Stimulated activated CD8-positive, alpha-beta memory T cell treated with anti-CD3 and anti-CD28 coated beads, Interleukin-15, amount 100 ng/mL, for 48 hours (primary cell): ENCODE data around the gene DLST.

Source experiments
- DNase-seq, 2 donors: peaks; one replicate each; pipeline ENCODE4 v3.0.0-alpha.2; 2020; ENCODE audit warnings: low read depth in 2 of 2

DLST gene

DNA sequence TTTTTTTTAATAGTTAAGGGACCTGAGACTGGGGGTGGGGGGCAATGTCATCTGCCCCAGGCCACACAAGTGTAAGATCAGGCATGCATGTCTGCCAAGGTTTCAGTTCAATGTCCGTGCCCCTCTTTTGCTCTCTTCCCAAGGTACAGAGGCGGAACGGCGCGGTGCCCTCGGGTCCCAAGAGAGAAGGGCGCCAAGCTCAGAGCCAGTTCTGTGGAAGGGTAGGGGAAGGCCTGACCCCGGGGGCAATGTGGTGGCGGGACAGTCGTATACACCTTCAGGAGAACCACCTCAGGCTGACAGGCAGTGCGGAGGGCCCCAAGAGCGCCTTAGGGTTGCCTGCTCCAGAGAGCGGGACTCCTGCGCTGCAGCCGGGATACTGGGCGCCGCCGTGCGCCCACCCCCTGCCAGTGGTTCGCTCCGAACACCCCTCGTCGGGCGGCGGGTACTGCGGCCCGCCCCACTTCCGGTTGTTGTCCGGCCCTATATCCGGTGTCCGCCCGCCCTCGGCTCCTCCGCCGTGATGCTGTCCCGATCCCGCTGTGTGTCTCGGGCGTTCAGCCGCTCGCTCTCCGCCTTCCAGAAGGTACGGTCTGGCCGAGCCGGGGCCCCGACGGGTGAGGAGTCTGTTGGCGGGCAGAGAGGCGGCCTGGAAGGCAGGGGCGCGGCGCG is at the start of gene DLST:
Gene DLST, plus strand, starts transcription at position 486 of the 672 bp plus-strand sequence. Its CDS starts 38 bp downstream, at position 524.
- peak; percentile 78 to 81 for DNase-seq

GRCh38 chr14:74832849-74833248 is 48.9 kb upstream of the DLST start:
- DNase-seq = no peak

- no peak for DNase-seq
These were observed 46.9 kb upstream of the DLST start for GRCh38 chr14:74834692-74835392.

DNA sequence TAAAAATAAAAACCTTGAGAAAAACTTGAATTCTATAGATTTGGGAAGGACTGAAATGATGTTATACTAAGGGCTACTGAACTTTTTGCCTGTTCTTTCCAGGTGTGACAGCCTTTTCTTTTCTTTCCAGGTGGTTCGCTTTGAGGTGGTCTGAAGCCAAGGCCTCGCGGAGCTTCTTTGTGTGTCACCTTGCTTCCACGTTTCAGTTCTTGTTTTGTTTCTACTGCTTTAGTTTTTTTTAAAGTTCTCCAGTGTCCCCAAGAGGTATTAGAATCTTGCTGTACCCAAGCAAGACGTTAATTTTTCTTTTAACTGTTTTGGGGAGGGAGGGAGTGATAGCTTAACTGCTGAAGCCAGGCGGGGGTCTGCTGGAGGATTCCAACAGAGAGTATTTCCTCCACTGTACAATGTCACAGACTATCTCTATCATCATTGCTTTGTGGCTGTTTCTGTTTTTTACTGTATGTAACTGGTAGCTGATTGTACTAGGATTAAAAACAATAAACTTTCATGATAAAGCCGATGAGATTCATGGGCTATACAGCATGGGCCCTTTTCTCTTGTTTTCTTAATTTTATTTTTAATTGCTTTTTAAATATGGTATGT is 46.0 kb upstream of the DLST start:
- DNase-seq = no peak

GRCh38 chr14:74836251-74836960 is 45.3 kb upstream of the DLST start:
- no peak for DNase-seq

DNA sequence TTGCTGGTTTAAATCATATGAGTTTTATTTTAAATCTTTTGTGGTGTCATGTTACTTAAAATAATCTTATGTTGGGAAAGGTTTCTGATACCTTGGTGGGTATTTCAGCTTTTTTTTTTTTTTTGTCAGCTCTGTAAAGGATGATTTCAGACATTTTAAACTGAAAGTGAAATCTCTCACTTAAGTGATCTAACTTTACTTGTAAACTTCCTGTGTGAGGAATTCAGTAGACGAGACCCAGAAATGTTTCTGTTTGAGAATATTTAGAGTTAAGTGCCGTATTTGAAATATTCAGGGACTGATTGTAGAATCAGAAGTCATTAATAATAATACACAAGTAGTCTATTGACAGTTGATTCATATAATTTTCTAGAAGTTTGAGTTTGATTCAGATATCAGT is 43.5 kb upstream of the DLST start:
- no peak for DNase-seq

DNA sequence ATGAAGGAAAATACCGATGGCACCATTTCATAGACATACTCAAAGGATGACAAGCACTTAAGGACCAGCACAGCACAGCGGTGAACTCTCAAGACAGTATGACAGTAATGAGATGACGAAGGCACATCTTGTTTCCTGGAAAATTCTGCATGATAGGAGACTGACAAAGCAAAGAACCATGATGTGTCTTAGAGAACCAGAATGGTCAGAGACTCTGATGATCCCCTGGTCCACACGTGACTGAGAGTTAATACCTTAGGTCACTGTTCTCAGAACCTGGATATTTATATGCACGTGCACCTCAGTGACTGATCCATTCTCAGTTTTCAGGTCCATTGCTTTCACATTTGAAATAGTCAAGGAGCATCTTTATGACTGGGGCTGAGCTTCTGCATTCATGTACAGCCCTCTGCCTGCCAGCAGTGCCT is 41.1 kb upstream of the DLST start:
- DNase-seq = no peak

GRCh38 chr14:74841230-74842207 is 40.2 kb upstream of the DLST start:
- DNase-seq = no peak

- no peak for DNase-seq
These were observed 38.1 kb upstream of the DLST start for GRCh38 chr14:74843653-74844052.

DNA sequence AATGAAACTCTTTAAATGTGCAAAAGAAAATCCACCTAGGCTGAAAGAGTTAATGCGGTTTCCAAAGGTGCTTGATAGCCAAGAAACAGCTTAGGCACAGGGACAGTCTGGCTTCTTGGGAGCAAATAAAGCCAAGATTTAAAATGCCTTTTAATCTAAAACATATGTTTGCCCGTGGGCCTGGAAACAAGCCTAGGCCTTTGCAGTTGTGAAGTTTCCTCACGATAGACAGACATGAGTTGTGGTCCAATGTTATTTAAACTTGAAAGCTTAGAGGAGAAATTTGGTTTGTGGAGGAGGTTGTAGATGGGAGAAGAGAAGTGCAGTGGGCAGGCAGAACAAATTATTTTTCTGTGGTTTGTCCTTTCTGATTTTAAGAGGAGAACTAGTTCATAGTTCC is 35.5 kb upstream of the DLST start:
- no peak for DNase-seq

DNA sequence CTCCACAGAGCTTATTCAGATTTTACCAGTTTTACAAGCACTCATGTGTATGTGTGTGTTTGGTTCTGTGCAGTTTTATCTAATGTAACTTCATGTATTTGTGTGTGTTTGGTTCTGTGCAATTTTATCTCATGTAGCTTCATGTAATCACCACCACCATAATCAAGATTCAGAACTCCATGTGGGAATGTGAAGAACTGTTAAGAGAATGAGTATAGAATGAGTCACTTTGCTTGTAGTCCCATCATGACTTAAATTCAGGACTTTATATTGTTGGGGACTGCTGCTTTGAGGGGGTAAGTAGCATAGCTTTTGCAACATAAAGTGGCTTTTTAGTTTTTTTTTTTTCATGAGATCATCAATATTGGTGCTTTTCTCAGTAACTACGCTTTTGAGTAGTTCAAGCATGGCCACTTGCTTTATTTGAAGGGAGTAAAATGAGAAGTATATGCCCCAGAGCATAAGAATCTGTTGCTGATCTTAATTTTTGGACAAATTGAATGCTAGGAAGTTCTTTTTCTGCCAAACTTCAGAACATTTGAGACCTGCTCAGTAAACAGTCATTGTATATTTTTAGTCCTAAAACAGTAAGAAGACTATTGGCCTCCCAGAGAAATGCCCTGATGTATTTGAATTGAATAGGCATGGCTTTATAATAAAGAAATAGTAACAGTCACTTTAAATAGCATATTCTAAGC is 34.6 kb upstream of the DLST start:
- no peak for DNase-seq

DNA sequence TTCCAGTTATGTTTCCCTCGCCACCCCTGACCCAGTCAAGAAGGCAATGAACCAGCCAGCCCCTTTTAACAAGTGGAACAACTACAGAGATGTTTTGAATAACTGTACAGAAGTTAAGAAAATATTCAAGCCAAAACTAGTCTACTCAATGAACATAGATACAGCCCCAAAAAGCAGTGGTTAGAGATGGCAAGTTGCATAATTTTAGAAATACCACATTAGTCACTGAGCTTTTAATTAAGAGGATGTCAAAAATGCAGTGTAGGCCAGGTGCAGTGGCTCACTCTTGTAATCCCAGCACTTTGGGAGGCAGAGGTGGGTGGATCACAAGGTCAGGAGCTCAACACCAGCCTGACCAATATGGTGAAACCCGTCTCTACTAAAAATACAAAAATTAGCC is 32.9 kb upstream of the DLST start:
- DNase-seq = no peak

DNA sequence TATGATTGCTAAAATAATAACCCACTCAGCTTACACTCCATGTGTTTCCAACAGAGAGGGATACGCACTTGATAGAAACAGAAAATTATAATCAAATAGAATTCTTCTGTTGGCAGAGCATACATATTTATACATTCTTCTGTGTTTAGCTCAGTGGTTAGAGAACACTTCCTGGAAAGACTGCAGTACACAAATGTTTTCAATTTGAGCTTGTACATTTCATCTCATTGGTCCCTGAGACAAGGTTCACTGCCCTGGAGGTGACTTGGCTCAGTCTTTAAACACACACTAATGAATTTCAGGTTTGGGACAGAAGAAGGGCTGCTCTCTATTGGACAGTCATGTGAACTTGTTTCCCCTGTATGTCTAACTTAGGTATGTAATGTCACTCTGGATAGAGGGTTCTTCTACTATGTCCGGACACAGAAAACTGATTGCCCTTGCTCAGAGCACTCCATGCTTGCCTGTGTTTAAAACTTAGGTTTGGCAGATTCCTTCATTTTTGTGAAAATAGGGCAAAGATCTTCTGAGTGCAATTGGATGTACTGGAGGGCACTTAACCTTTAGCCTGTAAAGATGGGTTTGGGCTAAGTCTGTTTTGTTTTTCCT is 28.7 kb upstream of the DLST start:
- no peak for DNase-seq

DNA sequence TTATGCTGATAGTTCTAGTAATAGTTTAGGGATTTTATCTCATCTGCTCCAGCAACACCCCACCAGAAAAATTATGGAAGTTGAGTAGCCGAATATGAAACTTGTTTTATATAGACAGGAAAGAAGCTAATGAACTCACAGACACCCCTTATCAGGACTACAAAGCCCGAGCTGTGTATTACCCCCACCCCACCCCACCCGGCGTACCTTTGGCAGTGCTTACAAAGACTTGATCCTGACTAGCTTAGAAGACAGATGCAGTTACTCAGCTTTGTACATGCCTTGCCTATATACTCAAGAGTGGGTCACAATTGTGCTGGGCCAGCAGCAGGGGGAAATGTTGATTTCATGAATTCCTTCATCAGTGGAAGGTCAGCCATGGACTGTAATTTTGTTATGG is 28.1 kb upstream of the DLST start:
- DNase-seq = no peak

- DNase-seq = no peak
These were observed 26.7 kb upstream of the DLST start for GRCh38 chr14:74855021-74855420.

GRCh38 chr14:74855945-74856344 is 25.8 kb upstream of the DLST start:
- no peak for DNase-seq

DNA sequence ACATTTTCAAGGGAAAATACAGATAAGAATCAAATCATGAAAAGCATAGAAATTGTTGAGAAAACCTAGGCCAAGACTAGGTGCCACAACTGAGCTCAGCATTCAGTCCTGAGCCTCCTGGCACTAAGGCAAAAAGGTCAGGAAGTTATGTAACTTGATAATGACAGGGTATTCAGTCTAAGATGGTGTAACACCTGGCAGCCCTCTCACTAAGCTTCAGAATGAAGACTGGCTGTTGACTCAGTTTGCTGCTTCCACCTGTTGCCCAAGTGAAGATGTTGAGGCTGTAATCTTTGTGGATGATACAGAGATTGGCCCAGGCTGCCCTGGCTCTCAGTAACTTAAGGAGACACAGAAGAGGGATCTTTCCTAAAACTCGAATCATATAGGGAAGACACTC is 25.4 kb upstream of the DLST start:
- no peak for DNase-seq

GRCh38 chr14:74858022-74858421 is 23.7 kb upstream of the DLST start:
- no peak for DNase-seq

DNA sequence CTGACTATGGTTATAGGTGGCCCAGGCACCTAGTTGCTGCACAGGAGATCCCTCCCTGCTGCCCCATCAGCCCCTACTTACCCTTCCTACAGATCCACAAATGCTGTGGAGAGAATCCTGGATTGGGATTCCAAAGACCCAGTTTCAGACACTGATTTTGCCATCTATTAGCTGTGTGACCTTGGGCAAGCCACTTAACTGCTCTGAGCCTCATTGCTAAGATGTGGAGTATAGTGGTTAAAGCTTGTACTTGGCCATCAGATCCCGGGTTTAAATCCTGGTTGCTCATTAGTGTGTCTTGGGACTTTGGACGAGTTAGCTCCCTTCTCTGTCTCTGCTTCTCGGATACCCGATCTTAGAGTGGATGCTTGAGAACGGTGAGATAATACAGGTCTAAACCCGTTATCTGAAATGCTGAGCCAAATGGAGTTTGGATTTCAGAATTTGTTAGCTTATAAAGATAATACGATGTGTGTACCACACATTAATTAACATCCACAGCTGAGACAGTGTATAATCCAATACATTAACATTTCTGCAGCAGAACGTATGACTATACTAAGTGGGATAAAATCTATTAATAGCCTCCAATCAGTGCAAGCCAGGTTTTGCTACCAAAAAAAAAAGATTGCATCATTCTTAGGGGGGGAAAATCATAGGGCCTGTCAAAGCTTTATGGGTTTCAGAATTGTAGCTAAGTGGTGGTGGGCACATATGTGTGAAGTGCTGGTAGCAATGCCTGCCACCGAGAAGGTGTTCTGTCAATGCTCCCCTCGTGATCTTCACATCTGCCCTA is 21.8 kb upstream of the DLST start:
- DNase-seq = no peak
